Anterior cingulate cortex (tissue), 58 donors: ENCODE results near the gene ZNF248.
"Not testable (repeated sequence)": the region's sequence is repeated elsewhere in the genome, so short reads cannot be mapped to it uniquely, and the experiment has no call there.

Source experiments
- DNase-seq, 58 donors: peaks; one replicate each; lab custom pipeline; 2025; lab: John Stamatoyannopoulos, UW

Gene ZNF248

GRCh38 chr10:37754538-37755323 lies 102.7 kb downstream of the ZNF248 start:
- DNase-seq = peak in 20 of 58 donors; percentile 1 to 40 (median 12)

- DNase-seq = no peak
Observed at GRCh38 chr10:37752334-37752875, 105.0 kb downstream of the ZNF248 start.

GRCh38 chr10:37748170-37748569 lies 109.2 kb downstream of the ZNF248 start:
- no peak for DNase-seq

GRCh38 chr10:37747081-37747480 lies 110.3 kb downstream of the ZNF248 start:
- DNase-seq = no peak

GRCh38 chr10:37741831-37742230 lies 115.6 kb downstream of the ZNF248 start:
- DNase-seq = no peak

- DNase-seq = no peak
Observed at GRCh38 chr10:37739181-37739580, 118.2 kb downstream of the ZNF248 start.

GRCh38 chr10:37738241-37738640 lies 119.2 kb downstream of the ZNF248 start:
- DNase-seq = not testable (repeated sequence)

- DNase-seq = no peak
Observed at GRCh38 chr10:37737336-37737735, 120.1 kb downstream of the ZNF248 start.

GRCh38 chr10:37736120-37736519 lies 121.3 kb downstream of the ZNF248 start:
- no peak for DNase-seq

- DNase-seq = no peak
Observed at GRCh38 chr10:37734971-37735370, 122.4 kb downstream of the ZNF248 start.
